Brain microvascular endothelial cell (primary cell): Measurements from ENCODE around the gene MYH9.
A peak's percentile ranks its signal among the peaks of the same experiment; 100 is the strongest.
"Not testable (repeated sequence)": the region's sequence is repeated elsewhere in the genome, so short reads cannot be mapped to it uniquely, and the experiment has no call there.

Source experiments
- DNase-seq: peaks from one replicate; pipeline ENCODE4 v3.0.0-alpha.2; 2020
- H3K27ac ChIP-seq: fragments of 250-450 bp; sonication (Bioruptor Pico); 2 replicates; pipeline ENCODE4 v1.5.1; 2020; ENCODE audit warnings: mild to moderate bottlenecking, moderate library complexity
- H3K27me3 ChIP-seq: fragments of 250-450 bp; sonication (Bioruptor Pico); replicated peaks from 2 replicates; pipeline ENCODE4 v1.5.1; 2020; ENCODE audit warnings: mild to moderate bottlenecking
- H3K36me3 ChIP-seq: fragments of 250-450 bp; sonication (Bioruptor Pico); replicated peaks from 2 replicates; pipeline ENCODE4 v1.5.1; 2020; ENCODE audit warnings: mild to moderate bottlenecking
- H3K4me3 ChIP-seq: 2 replicates; pipeline ENCODE4 v1.5.1; 2011; ENCODE audit warnings: low read depth, mild to moderate bottlenecking, control low read depth, low read length, moderate library complexity
- CTCF ChIP-seq: IDR thresholded peaks from 2 replicates; pipeline ENCODE4 v1.5.1; 2011; ENCODE audit warnings: low read depth, mild to moderate bottlenecking, moderate library complexity, low read length, control low read depth, inconsistent platforms; ENCODE audit errors: missing control alignments
- in situ Hi-C: cut with HindIII; loops from 2 replicates; pipeline ENCODE4 v1.10.0; 2017; ENCODE audit warnings: low sequenced_read_pairs, low pct_ligation_motif_present

Gene MYH9

DNA sequence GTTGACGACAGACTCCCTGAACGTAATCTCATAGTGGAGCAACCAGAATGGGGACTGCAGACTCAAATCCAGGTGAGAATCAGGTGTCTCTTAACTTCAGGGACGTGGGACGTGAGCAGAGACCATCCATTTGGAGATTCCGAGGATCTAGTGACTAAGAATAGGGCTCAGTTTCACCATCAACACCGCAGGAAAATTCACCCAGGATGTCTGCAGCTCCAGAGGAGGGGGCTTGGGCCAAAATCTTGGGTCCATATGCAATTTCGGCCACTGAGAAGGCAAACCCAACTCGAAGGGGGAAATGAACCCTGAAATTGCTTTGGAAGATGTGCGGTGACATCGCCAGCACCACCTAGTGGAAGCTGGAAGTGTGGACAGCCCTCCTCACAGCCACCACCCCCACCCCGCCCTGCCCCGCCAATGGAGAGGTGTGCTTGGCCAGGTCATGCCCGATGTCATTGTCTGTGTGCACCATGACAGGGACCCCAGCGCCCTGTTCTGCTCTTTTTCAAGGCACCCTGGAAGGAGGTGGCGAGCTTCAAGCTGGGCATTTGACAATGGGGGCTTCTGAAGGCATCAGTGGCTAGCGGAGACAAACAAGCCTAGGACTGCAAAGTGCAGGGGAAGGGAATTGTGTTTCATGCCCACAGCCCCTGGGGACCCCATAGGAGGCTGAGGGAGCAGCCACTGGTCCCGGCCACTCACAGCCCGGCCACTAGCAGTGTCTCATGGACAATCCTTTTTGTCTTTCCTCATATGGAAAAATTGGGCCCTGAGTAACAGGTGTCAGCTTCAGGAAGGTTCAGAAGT is 110.1 kb downstream of the MYH9 start:
- TF ChIP-seq CTCF, result peak; percentile 80
- no peak for DNase-seq
- in situ Hi-C loops, result no loop called here
- Histone ChIP-seq H3K4me3 (no peak overlapping the region), H3K36me3 (peaks cover 48% of the 10 kb centered on the region), H3K27me3 (no peaks in the 10 kb centered on the region), H3K27ac (no peak overlapping the region)

- no peak overlapping the region for H3K27ac ChIP-seq
- in situ Hi-C loops, result loop anchor here (25.0 kb wide), 1 partner anchor 112 kb away; the partner anchor contains the start of gene APOL3
- peaks cover 18% of the 10 kb centered on the region for H3K36me3 ChIP-seq
- TF ChIP-seq CTCF, result no peak
- H3K27me3 ChIP-seq, result no peaks in the 10 kb centered on the region
- no peak for DNase-seq
- no peak overlapping the region for H3K4me3 ChIP-seq
Observed at GRCh38 chr22:36274531-36274930, 113.2 kb downstream of the MYH9 start.

GRCh38 chr22:36271951-36272350 is 115.8 kb downstream of the MYH9 start:
- H3K27ac ChIP-seq, H3K4me3 ChIP-seq, H3K27me3 ChIP-seq, H3K36me3 ChIP-seq, DNase-seq: not testable (repeated sequence)
- in situ Hi-C loops, result loop anchor here (25.0 kb wide), 1 partner anchor 110 kb away; the partner anchor contains the start of gene APOL3

DNA sequence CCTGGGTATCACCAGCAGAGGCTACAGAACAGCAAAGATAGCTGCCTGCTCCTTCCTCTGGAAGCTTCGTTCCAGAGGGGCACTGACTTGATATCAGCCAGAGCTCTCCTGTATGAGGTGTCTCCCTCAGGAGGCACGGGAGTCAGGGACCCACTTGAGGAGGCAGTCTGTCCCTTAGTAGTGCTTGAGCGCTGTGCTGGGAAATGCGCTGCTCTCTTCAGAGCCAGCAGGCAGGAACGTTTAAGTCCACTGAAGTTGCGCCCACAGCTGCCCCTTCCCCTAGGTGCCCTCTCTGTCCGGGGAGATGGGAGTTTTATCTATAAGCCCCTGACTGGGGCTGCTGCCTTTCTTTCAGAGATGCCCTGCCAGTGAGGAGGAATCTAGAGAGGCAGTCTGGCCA is 116.5 kb downstream of the MYH9 start:
- H3K27me3 ChIP-seq, H3K36me3 ChIP-seq, H3K4me3 ChIP-seq, H3K27ac ChIP-seq, DNase-seq: not testable (repeated sequence)
- in situ Hi-C loops, result loop anchor here (25.0 kb wide), 1 partner anchor 109 kb away; the partner anchor contains the start of gene APOL3

DNA sequence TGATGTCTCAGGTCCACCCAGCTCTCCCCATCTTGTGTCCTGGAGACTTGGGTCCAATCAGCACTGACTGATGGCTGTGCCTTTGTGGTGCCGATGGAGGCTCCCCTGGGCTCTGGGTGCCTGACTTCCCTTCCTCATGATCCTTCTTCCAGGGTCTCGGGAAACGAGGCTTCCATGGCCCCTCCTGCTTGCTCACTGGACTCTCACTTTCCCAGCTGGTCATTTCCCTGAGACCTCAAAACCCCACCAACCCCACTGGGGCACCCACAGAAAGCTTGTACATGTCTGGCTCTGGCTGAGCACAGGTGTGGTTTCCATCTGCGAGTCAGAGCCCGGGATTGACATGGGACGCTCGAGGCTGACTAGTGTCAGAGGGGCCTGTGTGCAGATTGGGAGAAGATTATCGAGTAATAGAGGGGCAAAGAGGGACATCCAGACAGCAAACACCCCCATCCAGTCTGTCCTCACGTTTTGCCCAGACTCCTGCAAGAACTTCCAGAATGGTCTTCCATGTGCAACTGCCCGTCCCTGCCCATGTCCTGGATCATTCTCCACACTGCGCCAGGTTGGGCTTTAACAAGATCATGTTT is 119.8 kb downstream of the MYH9 start:
- no peak for TF ChIP-seq CTCF
- no peak overlapping the region for H3K4me3 ChIP-seq
- no peak for DNase-seq
- in situ Hi-C loops, result loop anchor here (25.0 kb wide), 1 partner anchor 106 kb away; the partner anchor contains the start of gene APOL3
- no peak overlapping the region for H3K27ac ChIP-seq
- H3K36me3 ChIP-seq, result no peaks in the 10 kb centered on the region
- no peaks in the 10 kb centered on the region for H3K27me3 ChIP-seq

DNA sequence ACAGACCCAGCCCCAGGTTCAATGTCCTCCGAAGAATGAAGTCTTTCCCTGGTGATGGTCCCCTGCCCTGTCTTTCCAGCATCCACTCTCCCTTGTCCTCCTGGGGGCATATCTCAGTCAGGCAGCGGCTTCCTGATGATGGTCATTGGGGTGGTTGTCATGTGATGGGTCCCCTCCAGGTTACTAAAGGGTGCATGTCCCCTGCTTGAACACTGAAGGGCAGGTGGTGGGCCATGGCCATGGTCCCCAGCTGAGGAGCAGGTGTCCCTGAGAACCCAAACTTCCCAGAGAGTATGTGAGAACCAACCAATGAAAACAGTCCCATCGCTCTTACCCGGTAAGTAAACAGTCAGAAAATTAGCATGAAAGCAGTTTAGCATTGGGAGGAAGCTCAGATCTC is 120.7 kb downstream of the MYH9 start:
- Histone ChIP-seq H3K27me3 (no peaks in the 10 kb centered on the region), H3K36me3 (no peaks in the 10 kb centered on the region), H3K4me3 (no peak overlapping the region), H3K27ac (no peak overlapping the region)
- in situ Hi-C loops, result loop anchor here (25.0 kb wide), 1 partner anchor 105 kb away; the partner anchor contains the start of gene APOL3
- no peak for TF ChIP-seq CTCF
- no peak for DNase-seq

DNA sequence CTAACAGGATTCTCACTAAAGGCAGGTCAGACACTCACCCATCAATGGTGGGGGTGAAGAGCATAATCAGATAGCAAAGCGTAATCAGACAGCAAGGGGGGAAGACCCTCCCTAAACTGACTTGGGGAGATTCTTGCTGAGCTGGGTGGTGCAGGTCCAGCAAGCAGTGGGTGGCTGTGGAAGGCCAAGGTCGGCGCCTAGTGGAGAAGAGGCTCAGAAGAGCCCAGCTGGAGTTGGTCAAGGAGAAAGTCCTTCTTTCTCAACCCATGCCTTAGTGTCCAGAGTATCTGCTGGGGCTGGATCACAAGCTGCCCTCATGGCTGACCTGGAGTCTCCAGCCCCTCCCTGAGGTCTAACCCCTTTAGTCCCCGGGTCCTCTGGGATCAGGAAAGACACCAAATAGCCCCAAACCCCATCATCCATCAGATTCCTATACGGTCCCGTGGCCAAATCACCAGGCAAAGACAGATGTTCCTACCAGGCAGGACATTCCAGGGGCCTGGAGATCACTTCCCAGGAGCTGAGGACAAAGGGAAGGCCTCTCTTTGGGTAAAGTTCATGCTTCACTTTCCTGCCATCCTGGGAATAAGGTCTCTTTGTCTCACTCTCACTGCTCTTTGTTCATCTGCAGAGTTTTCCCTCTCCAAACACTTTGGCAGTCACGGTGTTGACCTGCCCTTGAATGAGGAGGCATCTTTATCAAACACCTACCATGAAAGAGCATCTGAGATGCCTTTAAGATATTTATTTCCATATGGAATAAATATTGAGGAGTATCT is 123.7 kb downstream of the MYH9 start:
- not testable (repeated sequence) for H3K4me3 ChIP-seq, H3K27me3 ChIP-seq, H3K36me3 ChIP-seq, DNase-seq, H3K27ac ChIP-seq
- in situ Hi-C loops, result loop anchor here (25.0 kb wide), 1 partner anchor 102 kb away; the partner anchor contains the start of gene APOL3

DNA sequence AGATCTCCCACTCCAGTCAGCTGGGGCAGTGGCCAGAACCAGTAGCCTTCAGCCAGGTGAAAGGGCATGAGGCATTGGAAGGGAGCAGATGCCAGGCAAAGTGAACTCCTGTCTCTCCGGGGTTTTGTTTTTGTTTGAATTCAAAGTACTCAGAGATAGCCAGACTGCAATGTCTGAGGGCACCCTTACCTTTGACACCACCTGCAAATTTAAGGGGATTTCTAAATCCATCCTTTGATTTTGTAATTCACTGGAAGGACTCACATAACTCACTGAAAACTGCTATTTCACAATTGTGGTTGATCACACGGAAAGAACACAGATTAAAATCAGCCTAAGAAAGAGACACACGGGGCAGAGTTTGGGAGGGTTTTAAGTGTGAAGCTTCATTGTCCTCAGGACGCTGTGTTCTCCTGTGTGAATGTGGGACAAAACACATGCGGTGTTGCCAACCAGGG is 124.5 kb downstream of the MYH9 start:
- not testable (repeated sequence) for H3K36me3 ChIP-seq, DNase-seq, H3K27ac ChIP-seq, H3K4me3 ChIP-seq, H3K27me3 ChIP-seq
- in situ Hi-C loops, result loop anchor here (25.0 kb wide), 1 partner anchor 101 kb away; the partner anchor contains the start of gene APOL3

- not testable (repeated sequence) for H3K27ac ChIP-seq, DNase-seq, H3K36me3 ChIP-seq, H3K4me3 ChIP-seq, H3K27me3 ChIP-seq
- in situ Hi-C loops, result loop anchor here (25.0 kb wide), 1 partner anchor 100 kb away; the partner anchor contains the start of gene APOL3
Observed at GRCh38 chr22:36262307-36262706, 125.5 kb downstream of the MYH9 start.
